HS-27A (cell line): ENCODE measurements around the gene BCORL1.

Experiments
- DNase-seq: peaks from one replicate; pipeline ENCODE4 v3.0.0-alpha.2; 2012; ENCODE audit warnings: low read depth, missing footprints

Gene BCORL1

GRCh38 chrX:130066975-130067615, 84.7 kb downstream of the BCORL1 start:
- no peak for DNase-seq

DNA sequence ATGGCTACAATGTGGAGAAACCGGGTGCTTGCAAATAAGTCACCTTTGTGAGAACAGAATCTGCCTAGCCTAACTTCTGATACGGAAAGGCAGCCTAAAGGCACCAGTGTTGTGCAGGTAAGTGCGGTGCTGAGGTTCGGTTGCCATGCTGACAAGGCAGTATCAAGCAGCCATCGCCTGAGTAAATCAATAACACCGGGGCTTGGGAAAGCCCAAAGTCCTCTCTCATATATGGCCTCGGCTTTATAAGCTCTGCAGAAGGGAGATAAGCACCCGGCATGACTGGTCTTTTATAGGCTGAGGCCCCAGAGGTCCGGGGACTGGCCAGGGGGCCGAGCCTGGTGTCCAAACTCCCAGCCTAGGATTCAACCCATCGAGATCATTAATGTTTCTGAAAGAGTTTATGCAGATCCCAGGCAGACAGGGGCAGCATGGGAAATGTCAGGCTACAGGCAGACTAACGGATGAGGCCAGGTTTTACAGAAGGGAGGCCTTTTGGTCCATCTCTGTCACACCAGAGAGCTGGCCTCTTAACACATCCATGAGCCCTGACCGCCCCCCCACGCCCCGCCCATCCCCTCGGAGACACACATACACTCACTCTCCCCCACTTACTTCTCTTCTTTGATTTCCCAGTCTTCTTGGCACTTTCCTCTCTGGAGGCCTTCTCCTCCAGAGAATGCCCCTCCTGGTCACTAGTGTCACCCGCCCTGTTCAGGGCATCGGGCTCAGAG, 89.3 kb downstream of the BCORL1 start:
- no peak for DNase-seq

GRCh38 chrX:130072345-130072740, 89.9 kb downstream of the BCORL1 start:
- no peak for DNase-seq

GRCh38 chrX:130075777-130076176, 93.3 kb downstream of the BCORL1 start:
- DNase-seq = no peak

GRCh38 chrX:130079824-130080406, 97.5 kb downstream of the BCORL1 start:
- peak; percentile 19 for DNase-seq

DNA sequence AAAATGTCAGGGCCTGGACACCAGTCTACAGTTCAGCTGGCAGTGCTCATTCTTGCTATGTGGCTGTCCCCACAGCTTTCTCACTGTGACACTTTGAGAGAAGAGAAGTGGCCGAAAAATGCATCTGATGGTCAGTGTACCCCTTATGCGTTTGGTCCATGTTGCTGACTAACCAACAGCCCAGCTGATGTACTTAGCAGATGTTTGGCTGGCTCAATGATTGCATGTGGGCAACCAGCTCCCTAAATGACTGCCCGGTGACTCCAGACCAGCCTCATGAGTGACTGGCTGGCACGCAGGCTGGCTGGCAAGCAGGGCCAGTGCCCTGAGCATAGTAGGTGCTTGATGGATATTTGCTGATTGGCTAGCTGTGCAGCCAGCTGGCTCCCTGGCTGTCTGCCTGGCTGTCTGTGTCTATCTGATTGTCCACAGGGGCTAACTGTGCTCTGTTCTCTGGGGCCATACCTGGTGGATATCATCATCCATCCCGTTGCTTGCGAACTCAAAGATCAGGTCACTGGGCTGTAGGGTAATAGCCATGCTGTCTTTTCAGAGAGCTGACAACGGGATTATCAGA, 98.4 kb downstream of the BCORL1 start:
- DNase-seq = no peak

DNA sequence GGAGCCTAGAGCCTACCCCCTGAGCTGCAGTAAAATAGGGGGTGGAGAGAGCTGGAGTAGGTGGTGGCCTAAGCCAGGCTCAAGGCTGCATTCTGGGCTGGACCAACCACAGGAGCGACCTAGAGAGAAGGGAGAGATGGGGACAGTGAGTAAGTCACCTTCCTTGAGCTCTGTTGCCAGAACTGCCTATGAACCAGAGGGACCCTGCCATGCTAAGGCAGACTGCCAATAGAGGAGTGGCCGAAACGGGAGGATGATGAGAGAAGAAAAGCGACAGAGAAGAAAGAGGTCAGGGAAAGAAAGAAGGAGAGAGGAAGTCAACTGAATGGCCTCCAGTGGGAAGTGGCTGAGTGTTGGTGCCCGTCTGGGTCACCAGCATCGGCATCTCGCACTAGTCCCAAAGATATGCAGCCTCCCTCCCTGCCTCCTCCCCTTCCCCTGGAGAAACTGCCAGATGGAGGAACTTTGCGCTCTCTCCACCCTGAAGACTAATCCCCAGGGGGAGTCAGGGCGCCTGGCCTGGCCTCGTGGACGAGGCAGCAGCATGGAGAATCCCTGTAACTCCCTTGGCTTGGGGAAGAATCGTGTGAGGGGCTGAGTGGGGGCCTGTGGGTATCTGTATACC, 99.1 kb downstream of the BCORL1 start:
- DNase-seq = no peak

- no peak for DNase-seq
These were observed 100.0 kb downstream of the BCORL1 start for GRCh38 chrX:130082244-130083106.

DNA sequence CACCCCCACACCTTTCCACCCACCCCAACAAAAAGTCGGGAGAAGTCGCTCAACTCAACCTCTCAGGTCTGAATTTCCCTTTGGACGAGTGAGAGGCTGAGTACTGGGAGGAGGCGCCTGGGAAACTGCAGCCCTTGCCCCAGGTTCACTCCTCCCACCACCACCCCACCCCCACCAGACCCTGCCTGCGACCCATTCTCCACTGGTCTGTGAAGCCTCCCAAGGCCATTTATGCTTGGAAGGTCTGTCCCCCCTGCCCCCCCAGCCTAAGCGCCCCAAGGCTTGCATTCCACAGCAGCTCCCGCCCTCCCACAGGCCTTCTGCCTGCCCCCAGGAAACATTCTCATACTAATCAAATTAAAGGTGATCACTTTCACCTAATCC, 100.7 kb downstream of the BCORL1 start:
- no peak for DNase-seq

DNA sequence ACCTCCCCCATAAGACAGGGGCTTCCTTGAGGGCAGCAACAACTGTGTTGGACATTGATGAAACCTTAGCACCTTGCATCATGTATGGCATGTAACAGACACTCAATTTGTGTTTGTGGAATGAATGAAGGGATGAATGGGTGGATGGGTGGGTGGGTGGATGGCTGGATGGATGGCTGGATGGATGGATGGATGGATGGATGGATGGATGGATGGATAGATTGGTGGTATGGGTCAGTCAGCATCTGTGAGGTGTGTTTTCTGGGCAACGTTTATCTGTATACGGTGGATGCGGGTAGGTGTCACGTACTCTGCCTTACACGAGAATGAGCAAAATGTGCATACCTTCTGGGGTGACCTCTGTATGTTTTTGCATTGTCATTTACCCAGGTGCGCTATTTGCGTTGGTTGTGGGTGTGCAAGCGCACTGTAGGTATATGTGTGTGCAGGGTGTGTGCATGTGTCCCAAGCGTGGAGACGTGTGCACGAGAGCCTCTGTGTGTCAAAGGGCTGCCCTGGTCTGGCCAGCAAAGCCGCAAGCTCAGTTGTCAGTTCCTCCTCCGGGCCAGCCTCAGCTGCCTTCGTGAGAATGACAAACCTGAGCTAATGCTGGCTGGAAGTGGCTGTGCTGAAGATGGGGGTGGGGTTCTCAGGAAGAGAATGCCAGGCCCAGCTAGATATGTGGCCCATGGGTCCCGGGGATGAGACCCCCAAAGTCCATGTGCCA, 101.4 kb downstream of the BCORL1 start:
- no peak for DNase-seq

DNA sequence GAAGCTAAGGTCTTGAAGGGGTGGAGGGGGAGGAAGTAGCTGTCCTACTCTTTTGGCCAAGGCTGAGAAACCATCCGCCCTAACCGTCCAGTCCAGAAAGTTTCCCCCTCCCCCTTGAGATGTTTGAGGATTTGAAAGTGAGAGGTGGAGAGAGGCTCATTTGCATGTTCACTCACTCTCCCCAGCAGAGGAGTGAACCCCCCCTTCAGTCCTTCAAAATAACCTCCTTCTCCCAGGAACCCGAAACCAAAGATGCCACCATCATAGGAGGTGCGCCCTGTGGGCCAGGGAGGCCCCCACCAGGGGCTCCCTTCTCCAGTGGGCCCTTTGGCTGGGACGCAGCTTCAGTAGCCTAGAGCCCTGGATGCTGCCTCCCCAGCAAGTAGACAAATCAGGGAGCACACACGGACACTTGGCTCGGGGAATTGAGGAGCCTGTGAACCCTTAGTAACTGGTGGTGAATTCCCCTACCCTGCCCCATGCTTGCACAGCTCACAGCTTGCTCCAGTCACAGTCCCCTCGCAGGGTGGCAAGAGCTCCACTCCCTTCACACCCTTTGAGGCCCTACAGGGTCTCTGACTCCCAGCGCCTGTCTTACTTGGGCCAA, 102.3 kb downstream of the BCORL1 start:
- no peak for DNase-seq

- no peak for DNase-seq
These were observed 103.4 kb downstream of the BCORL1 start for GRCh38 chrX:130085551-130086446.

- no peak for DNase-seq
These were observed 104.2 kb downstream of the BCORL1 start for GRCh38 chrX:130086447-130087206.

GRCh38 chrX:130090364-130090763, 107.9 kb downstream of the BCORL1 start:
- no peak for DNase-seq

DNA sequence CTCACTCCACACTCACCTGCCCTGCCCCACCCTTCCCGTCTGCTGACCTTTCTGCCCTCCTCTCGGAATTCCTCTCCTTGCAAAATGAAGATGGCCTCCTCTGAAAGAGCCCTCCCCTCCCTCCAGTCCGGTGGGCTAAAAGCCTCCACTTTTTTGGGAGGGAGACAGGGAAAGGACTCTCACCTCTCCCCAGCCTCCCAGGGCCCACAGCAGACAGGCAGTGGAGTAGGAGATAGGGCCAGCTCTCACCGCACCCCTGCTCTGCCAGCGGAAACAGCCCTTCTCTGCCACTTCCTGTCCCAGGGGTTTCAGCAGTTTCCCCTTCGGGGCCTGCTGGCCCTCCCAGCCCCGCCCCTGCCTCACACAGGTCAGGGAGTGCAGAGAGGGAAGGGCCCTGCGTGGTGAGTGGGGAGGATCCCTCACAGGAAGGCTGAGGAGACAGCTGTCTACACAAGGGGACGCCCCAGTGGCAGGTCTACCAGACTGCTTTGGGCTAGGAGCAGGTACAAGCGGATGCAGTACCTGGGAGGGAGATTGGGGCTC, 109.6 kb downstream of the BCORL1 start:
- DNase-seq = no peak

GRCh38 chrX:130093271-130093670, 110.8 kb downstream of the BCORL1 start:
- DNase-seq = no peak

DNA sequence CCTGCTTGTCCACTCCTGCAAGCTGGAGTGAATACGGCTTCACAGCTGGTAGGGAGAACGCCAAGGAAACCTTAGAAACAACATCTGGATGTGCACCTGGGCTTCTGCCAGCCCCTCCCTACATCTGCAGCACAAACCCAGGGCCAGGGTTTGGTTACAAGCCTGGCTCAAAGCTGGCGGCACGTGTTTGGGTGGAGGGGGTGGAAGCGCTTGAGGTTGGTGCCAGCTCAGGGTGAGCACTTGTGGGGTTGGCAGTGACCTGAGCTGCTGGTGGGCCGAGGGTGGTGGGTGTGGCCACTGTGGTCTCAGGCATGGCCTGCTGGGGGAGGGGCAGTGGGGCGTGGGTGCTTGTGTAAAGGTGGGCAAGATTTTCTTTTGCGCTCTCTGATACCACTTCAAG, 112.3 kb downstream of the BCORL1 start:
- no peak for DNase-seq

GRCh38 chrX:130095249-130096030, 113.0 kb downstream of the BCORL1 start:
- DNase-seq = no peak
